AG04449 (cell line): ENCODE results near the gene SKI.

ENCODE experiments used
- CTCF ChIA-PET: fragments of 350-600 bp; formaldehyde crosslinking; extraction: SDS; loops from one replicate; lab custom pipeline; 2021; ENCODE audit warnings: antibody characterized with exemption; lab: Yijun Ruan, JAX
- POLR2A ChIA-PET: fragments of 400-600, 350-600 bp; formaldehyde crosslinking; extraction: SDS; loops from one replicate; lab custom pipeline; 2020; ENCODE audit warnings: antibody characterized with exemption, inconsistent platforms; lab: Yijun Ruan, JAX
- DNase-seq: peaks from one replicate; pipeline ENCODE4 v3.0.0-alpha.2; 2010; ENCODE audit warnings: low read depth, low spot score
- H3K4me3 ChIP-seq: 2 replicates; pipeline ENCODE4 v1.5.1; 2011; ENCODE audit warnings: low read depth, mild to moderate bottlenecking, control low read depth, low read length
- TF ChIP-seq, protein P1 (sequence below): IDR thresholded peaks from one replicate; pipeline ENCODE4 v1.5.1; 2011; ENCODE audit warnings: mild to moderate bottlenecking, moderate library complexity, low read length, control low read depth, inconsistent platforms; ENCODE audit not compliant: insufficient read depth; ENCODE audit errors: missing control alignments

SKI gene

DNA sequence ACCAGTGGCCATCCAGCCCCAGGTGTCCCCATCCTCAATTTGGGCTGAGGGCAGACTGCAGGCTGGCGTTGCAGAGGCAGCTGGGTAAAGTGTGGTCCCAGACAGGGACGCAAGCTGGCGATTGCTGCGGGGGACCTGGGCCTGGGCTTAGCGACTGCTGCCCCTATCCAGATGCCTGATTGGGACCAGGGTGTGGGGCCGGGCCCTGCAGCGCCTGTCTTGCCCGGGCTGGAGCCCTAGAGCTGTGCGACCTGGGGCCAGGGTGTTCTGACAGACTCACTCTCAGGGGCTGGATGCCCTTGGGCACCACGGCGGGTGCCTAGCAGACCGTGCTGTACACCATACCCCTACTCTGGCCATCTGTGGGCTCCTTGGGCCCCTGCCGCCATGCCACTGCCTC lies 17.3 kb upstream of the SKI start:
- CTCF ChIA-PET: interaction anchor here (0.6 to 26.3 kb wide), 4 partner anchors 15 to 174 kb away, joined by 3 to 891 read pairs (median 11); partner anchors contain the start of genes FAAP20, MORN1 and RER1
- no peak for DNase-seq
- no peak overlapping the region for H3K4me3 ChIP-seq
- POLR2A ChIA-PET: no interaction called here
- TF ChIP-seq, protein P1, sequence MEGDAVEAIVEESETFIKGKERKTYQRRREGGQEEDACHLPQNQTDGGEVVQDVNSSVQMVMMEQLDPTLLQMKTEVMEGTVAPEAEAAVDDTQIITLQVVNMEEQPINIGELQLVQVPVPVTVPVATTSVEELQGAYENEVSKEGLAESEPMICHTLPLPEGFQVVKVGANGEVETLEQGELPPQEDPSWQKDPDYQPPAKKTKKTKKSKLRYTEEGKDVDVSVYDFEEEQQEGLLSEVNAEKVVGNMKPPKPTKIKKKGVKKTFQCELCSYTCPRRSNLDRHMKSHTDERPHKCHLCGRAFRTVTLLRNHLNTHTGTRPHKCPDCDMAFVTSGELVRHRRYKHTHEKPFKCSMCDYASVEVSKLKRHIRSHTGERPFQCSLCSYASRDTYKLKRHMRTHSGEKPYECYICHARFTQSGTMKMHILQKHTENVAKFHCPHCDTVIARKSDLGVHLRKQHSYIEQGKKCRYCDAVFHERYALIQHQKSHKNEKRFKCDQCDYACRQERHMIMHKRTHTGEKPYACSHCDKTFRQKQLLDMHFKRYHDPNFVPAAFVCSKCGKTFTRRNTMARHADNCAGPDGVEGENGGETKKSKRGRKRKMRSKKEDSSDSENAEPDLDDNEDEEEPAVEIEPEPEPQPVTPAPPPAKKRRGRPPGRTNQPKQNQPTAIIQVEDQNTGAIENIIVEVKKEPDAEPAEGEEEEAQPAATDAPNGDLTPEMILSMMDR: no peak

DNA sequence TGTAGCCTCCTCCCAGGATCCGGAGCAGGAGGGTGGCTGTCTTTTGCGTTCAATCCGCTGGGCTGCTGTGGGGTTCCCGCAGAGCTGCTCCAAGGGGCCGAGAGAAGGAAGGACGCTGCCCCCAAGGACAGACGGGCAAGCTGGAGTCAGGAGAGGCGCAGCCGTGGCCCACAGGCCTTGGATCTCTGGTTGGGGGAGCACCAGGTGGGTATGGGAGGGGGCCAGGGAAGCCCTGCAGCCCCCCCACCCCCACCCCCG lies 15.9 kb upstream of the SKI start:
- ChIA-PET POLR2A (interaction anchor here (1.0 to 1.1 kb wide), 3 partner anchors 13 to 19 kb away, joined by 3 to 5 read pairs (median 3); no protein-coding TSS in a partner anchor), CTCF (interaction anchor here (1.7 to 26.3 kb wide), 3 partner anchors 17 to 172 kb away, joined by 4 to 891 read pairs (median 19); partner anchors contain the start of genes FAAP20, MORN1 and RER1)
- DNase-seq: no peak
- TF ChIP-seq, protein P1: no peak
- peak overlapping the region; percentile 30; the same call in 1 of the 2 replicates for H3K4me3 ChIP-seq

DNA sequence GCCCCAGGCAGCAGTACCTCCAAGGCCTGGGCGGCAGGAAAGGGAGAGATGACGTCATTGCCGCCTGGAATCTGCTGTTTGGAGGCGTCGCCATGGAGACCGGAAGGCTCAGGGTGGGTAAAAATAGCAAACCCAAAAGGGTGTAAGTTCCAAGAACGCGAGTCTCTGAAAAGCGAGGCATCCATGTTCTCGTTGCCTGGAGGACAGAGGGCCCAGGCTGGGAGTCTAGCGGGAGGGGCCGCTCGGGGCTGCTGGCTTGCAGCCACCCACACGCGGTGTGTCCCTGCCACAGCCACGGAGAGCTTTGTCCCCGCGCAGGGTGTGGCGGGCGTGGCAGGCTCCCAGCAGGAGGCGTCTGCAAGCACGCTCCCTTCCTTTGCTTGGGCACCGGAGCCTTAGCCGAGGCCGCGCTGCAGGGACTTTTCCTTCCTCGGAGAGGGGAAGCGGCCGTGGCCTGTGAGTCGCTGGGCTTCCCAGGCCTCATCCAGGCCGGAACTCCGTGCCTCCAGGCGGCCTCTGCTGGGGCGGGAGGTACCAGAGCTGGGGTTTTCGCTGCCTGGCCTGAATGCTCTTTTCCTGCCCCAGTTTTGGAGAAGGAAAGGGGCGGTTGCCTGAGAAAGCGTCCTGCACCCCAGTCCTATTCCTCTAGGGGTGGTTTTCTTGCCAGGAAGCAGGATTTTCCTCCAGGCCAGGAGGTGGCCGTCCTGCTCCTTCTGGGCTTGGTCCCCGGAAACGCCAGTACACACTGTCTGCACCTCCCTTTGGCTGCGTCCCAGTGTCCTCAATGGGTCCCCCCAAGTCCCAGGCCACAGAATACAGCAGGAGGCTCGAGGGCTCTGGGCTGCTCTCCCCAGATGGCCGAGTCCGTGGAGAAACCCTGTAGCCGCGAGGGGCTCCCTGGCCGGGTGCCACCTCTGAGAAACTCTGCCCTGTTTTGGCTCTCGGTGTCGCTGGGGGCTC lies 15.3 kb upstream of the SKI start:
- POLR2A ChIA-PET: interaction anchor here (0.7 to 1.1 kb wide), 4 partner anchors 13 to 53 kb away, joined by 3 to 5 read pairs (median 3); no protein-coding TSS in a partner anchor
- peak overlapping the region; percentile 44 for H3K4me3 ChIP-seq
- TF ChIP-seq, protein P1: peak; percentile 35
- CTCF ChIA-PET: interaction anchor here (1.7 to 26.3 kb wide), 2 partner anchors 99 to 172 kb away, joined by 4 to 891 read pairs; partner anchors contain the start of genes MORN1 and RER1
- peak; percentile 82 for DNase-seq

DNA sequence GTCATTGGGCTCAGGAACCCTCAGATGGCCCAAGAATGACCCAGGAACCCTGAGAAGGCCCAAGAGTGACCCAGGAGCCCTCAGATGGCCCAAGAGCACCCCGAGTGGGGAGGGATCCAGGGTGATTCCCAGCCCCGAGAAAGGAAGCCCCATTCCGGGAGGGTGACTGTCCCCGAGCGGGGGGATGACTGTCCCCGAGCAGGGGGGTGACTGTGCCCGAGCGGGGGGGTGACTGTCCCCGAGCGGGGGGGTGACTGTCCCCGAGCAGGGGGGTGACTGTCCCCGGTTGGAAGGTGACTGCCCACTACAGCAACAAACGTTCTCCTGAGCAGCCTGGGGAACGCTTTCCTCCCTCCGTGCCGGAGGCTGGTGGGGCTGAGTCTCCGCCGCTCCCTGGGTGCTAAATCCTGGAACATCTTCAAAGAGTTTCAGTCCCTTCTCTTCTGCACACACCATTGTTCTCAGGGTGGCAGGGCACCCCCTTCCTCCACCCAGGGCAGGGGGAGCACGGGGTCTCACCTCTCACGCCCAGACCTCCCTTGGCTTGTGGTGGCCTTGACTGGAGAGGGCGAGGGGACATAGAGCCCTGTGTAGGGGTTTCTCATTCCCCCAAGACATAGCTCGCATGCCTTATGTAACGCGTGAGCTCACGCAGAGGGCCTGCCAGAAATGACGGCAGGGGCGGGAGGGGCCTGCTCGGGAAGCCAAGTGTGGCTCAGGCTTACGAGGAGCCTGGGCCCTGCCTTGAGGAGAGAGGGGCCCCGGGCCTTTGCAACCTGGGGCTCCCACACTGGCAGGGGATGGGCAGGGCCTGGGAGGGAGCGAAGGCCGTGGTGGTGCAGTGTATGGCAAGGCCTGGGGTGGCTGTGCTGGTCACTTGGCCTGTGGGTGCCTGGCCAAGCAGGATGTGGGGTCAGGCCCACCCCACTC lies 14.3 kb upstream of the SKI start:
- TF ChIP-seq, protein P1: no peak
- H3K4me3 ChIP-seq: no peak overlapping the region
- POLR2A ChIA-PET: interaction anchor here (0.8 to 1.0 kb wide), 4 partner anchors 11 to 15 kb away, joined by 3 to 5 read pairs (median 4); partner anchors contain the start of gene SKI

DNA sequence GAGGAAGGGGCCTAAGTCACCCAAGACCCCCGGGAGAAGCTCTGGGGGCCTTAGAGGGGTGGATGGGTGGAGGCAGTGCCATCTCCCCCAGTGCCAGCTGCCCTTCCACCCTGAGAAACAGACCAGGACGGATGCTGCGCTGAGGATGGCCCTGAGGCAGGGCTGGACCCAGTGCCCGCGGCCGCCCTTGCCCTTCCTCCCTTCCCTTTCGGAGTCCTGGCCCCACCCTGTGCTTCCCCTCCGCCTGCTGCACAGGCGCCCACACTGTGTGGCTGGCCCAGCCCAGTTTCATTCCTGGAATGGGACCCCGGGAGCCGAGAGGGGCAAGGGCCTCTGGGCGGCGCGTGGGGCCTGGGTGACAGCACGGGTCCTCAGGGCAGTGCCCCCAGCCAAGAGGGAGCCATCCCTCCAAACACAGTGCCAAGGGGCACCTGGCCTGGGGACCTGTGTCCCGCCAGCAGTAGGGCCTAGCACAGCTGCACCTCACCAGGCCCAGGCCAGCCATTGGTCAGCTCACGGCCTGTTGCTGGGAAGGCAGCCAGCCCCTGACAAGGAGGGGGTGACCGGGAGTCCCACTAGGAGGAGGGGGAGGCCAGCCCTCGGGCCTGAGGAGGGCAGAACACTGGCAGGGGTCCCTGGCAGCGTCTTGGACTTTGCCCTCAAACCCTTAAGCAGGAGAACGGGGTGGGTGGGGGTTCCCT lies 13.4 kb upstream of the SKI start:
- TF ChIP-seq, protein P1: no peak
- ChIA-PET CTCF (interaction anchor here (0.7 to 1.4 kb wide), 3 partner anchors 17 to 175 kb away, joined by 3 to 6 read pairs (median 3); no protein-coding TSS in a partner anchor), POLR2A (interaction anchor here (0.8 to 1.0 kb wide), 4 partner anchors 10 to 15 kb away, joined by 3 to 5 read pairs (median 4); partner anchors contain the start of gene SKI)
- H3K4me3 ChIP-seq: no peak overlapping the region
- no peak for DNase-seq

More for the DNA sequence above, 14.3 kb upstream of the SKI start:
- CTCF ChIA-PET: interaction anchor here (0.7 to 1.4 kb wide), 3 partner anchors 18 to 176 kb away, joined by 3 to 6 read pairs (median 3); no protein-coding TSS in a partner anchor
- DNase-seq: peak; percentile 50
